Measurements from ENCODE around the gene CHST8. TPM values are rescaled to one million over a fixed set of nuclear protein-coding genes. Genes with fewer than 3 reads are reported as not detected.
"Not testable (repeated sequence)": the region's sequence is repeated elsewhere in the genome, so short reads cannot be mapped to it uniquely, and the experiment has no call there.

CHST8 gene
- total and polyA plus RNA-seq, 2 donors from 2014 or later: 0.28 TPM; not detected in 1

DNA sequence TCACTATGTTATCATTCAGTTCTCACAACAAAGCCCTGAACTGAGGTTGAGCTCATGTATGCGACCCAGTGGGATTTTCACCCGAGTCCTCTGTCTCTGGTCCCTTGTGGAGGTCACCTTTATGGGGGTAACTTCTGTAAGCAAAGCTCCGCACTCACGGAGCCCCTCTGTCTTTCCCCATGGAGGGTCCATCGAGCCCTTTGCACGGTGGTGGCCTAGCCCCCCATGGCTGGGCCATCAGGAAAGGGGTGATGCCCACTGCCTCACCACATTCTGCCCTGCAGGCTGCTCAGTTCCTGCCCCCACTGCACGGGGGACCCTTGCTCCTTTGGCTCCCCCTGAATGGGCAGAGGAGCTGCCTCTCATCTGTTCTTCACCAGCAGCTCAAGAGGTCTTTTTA, 39.6 kb downstream of the CHST8 start:
- TF ChIP-seq, protein P1, sequence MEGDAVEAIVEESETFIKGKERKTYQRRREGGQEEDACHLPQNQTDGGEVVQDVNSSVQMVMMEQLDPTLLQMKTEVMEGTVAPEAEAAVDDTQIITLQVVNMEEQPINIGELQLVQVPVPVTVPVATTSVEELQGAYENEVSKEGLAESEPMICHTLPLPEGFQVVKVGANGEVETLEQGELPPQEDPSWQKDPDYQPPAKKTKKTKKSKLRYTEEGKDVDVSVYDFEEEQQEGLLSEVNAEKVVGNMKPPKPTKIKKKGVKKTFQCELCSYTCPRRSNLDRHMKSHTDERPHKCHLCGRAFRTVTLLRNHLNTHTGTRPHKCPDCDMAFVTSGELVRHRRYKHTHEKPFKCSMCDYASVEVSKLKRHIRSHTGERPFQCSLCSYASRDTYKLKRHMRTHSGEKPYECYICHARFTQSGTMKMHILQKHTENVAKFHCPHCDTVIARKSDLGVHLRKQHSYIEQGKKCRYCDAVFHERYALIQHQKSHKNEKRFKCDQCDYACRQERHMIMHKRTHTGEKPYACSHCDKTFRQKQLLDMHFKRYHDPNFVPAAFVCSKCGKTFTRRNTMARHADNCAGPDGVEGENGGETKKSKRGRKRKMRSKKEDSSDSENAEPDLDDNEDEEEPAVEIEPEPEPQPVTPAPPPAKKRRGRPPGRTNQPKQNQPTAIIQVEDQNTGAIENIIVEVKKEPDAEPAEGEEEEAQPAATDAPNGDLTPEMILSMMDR (IDR thresholded peaks at IDR 0.05; ENCODE audit: borderline replicate concordance, extremely low read depth, insufficient read depth): no peak
- Histone ChIP-seq H3K9ac (ENCODE audit: low read length in 3 of 3) (no peak overlapping the region), H3K27ac (ENCODE audit: low read depth in 2 of 2, low read length in 2 of 2) (no peak overlapping the region), H3K36me3 (ENCODE audit: control insufficient read depth in 2 of 3, insufficient read depth in 3 of 3, low read length in 3 of 3) (no peaks in the 10 kb centered on the region), H3K4me3 (ENCODE audit: low read length in 3 of 3) (no peak overlapping the region), H3K9me3 (ENCODE audit: control insufficient read depth in 2 of 3, insufficient read depth in 1 of 3, low read length in 3 of 3) (no peaks in the 10 kb centered on the region), H3K27me3 (ENCODE audit: control insufficient read depth, insufficient read depth, low read length) (no peaks in the 10 kb centered on the region), H3K4me1 (ENCODE audit: control insufficient read depth in 2 of 3, insufficient read depth in 2 of 3, low read depth in 1 of 3, low read length in 3 of 3) (no peaks in the 10 kb centered on the region)
- intact Hi-C loops (cut with DNase I): no loop called here
- DNase-seq: no peak
- FAIRE-seq: no peak

DNA sequence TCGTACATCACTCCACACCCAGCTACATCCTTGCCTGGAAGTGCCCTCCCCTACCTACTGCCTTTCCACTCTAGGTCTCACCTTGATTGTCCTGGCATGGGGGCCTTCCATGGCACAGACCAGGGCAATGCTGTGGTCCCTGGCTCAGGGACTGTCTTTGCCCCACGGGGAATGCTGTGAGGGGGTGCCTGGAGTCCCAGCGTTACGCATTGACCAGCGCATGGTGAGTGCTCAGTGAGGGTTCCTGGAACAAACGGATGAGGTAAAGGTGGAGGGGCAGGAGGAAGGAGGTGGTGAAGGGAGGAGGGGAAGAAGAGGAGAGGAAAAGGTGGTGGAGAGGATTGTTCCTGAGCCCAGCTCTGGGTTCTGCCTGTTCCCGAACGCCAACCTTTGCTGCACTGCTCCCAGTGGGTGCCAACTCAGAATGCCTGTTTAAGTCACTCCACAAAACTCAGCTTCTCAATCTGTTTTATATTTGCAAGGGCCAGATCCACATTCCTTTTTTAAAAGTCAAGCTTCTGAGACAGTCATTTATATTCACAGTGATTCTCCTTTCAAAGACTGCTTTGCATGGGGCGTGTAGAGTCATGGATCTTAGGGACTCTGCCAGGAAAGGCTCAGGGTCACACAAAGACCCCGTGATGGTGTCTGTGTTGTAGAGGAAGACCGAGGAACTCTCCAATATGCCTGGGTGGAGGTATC, 40.8 kb downstream of the CHST8 start:
- Histone ChIP-seq H3K9ac (ENCODE audit: low read length in 3 of 3) (no peak overlapping the region), H3K27me3 (ENCODE audit: control insufficient read depth, insufficient read depth, low read length) (no peaks in the 10 kb centered on the region), H3K36me3 (ENCODE audit: control insufficient read depth in 2 of 3, insufficient read depth in 3 of 3, low read length in 3 of 3) (no peaks in the 10 kb centered on the region), H3K4me1 (ENCODE audit: control insufficient read depth in 2 of 3, insufficient read depth in 2 of 3, low read depth in 1 of 3, low read length in 3 of 3) (no peaks in the 10 kb centered on the region), H3K9me3 (ENCODE audit: control insufficient read depth in 2 of 3, insufficient read depth in 1 of 3, low read length in 3 of 3) (no peaks in the 10 kb centered on the region), H3K27ac (ENCODE audit: low read depth in 2 of 2, low read length in 2 of 2) (no peak overlapping the region), H3K4me3 (ENCODE audit: low read length in 3 of 3) (no peak overlapping the region)
- intact Hi-C loops (cut with DNase I): no loop called here
- FAIRE-seq (no peak), DNase-seq (no peak)
- TF ChIP-seq, protein P1 (IDR thresholded peaks at IDR 0.05; ENCODE audit: borderline replicate concordance, extremely low read depth, insufficient read depth): no peak

GRCh38 chr19:33663316-33663715, 41.6 kb downstream of the CHST8 start:
- FAIRE-seq; H3K27me3 ChIP-seq (ENCODE audit: control insufficient read depth, insufficient read depth, low read length); H3K4me1 ChIP-seq (ENCODE audit: control insufficient read depth in 2 of 3, insufficient read depth in 2 of 3, low read depth in 1 of 3, low read length in 3 of 3); H3K4me3 ChIP-seq (ENCODE audit: low read length in 3 of 3); H3K9me3 ChIP-seq (ENCODE audit: control insufficient read depth in 2 of 3, insufficient read depth in 1 of 3, low read length in 3 of 3); H3K36me3 ChIP-seq (ENCODE audit: control insufficient read depth in 2 of 3, insufficient read depth in 3 of 3, low read length in 3 of 3); H3K9ac ChIP-seq (ENCODE audit: low read length in 3 of 3); H3K27ac ChIP-seq (ENCODE audit: low read depth in 2 of 2, low read length in 2 of 2); DNase-seq; intact Hi-C loops (cut with DNase I): not testable (repeated sequence)

DNA sequence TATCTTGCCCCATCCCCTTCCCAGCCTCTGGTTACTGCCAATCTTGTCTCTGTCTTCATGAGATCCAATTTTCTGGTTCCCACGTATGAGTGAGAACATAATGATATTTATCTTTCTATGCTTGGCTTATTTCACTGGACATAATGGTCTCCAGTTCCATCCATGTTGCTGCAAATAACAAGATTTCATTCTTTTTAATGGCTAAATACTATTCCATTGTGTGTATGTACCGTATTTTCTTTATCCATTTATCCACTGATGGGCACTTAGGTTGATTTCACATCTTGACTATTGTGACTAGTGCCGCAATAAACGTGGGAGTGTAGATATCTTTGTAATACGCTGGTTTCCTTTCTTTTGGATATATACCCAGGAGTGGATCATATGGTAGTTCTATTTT, 43.0 kb downstream of the CHST8 start:
- TF ChIP-seq, protein P1 (IDR thresholded peaks at IDR 0.05; ENCODE audit: borderline replicate concordance, extremely low read depth, insufficient read depth): no peak
- Histone ChIP-seq H3K4me3 (ENCODE audit: low read length in 3 of 3) (no peak overlapping the region), H3K36me3 (ENCODE audit: control insufficient read depth in 2 of 3, insufficient read depth in 3 of 3, low read length in 3 of 3) (no peaks in the 10 kb centered on the region), H3K27me3 (ENCODE audit: control insufficient read depth, insufficient read depth, low read length) (no peaks in the 10 kb centered on the region), H3K27ac (ENCODE audit: low read depth in 2 of 2, low read length in 2 of 2) (no peak overlapping the region), H3K9me3 (ENCODE audit: control insufficient read depth in 2 of 3, insufficient read depth in 1 of 3, low read length in 3 of 3) (no peaks in the 10 kb centered on the region), H3K4me1 (ENCODE audit: control insufficient read depth in 2 of 3, insufficient read depth in 2 of 3, low read depth in 1 of 3, low read length in 3 of 3) (no peaks in the 10 kb centered on the region), H3K9ac (ENCODE audit: low read length in 3 of 3) (no peak overlapping the region)
- no peak for DNase-seq
- no peak for FAIRE-seq
- intact Hi-C loops (cut with DNase I): no loop called here
